Natural killer cell (primary cell): Measurements from ENCODE around the gene MAP6D1. TPM values are rescaled to one million over a fixed set of nuclear protein-coding genes. Genes with fewer than 3 reads are reported as not detected.

ENCODE experiments used
- ATAC-seq, 3 donors: fragments of 150-1000 bp in 2 of 3; fragments of 200-7000 bp in 1 of 3; cut with Tn5 transposase; 1 replicate in 1 of 3; 2 replicates in 2 of 3; pipeline ENCODE4 v1.10.0; 2021; ENCODE audit warnings: mild to moderate bottlenecking in 2 of 3, moderate library complexity in 2 of 3
- DNase-seq, 2 donors: peaks; one replicate each; pipeline versions ENCODE4 v3.0.0 to v3.0.0-alpha.2; 2013 to 2021; ENCODE audit warnings: mixed read lengths in 1 of 2
- H3K27ac ChIP-seq: one replicate; pipeline ENCODE4 v1.5.1; 2013; ENCODE audit warnings: mild to moderate bottlenecking, low read length
- H3K27me3 ChIP-seq: one replicate; pipeline ENCODE4 v1.6.1; 2013; ENCODE audit warnings: low read length; ENCODE audit not compliant: control insufficient read depth, insufficient read depth
- H3K36me3 ChIP-seq: one replicate; pipeline ENCODE4 v1.6.1; 2013; ENCODE audit warnings: low read length; ENCODE audit not compliant: control insufficient read depth, insufficient read depth
- H3K4me1 ChIP-seq: one replicate; pipeline ENCODE4 v1.6.1; 2013; ENCODE audit warnings: low read length; ENCODE audit not compliant: control insufficient read depth, insufficient read depth
- H3K4me3 ChIP-seq: one replicate; pipeline ENCODE4 v1.5.1; 2013; ENCODE audit warnings: low read length
- H3K9me3 ChIP-seq: one replicate; pipeline ENCODE4 v1.6.1; 2013; ENCODE audit warnings: low read length; ENCODE audit not compliant: control insufficient read depth, insufficient read depth
- H3K27ac Mint-ChIP-seq, 2 donors: one replicate each; pipeline ENCODE4 v1.8.0; 2022; ENCODE audit warnings: mild to moderate bottlenecking in 2 of 2, mixed read lengths in 2 of 2, moderate library complexity in 1 of 2
- H3K27me3 Mint-ChIP-seq, 2 donors: one replicate each; pipeline ENCODE4 v1.8.0; 2022; ENCODE audit warnings: low read depth in 2 of 2, mixed read lengths in 2 of 2
- H3K36me3 Mint-ChIP-seq: one replicate; pipeline ENCODE4 v1.8.0; 2022; ENCODE audit warnings: mixed read lengths
- H3K4me1 Mint-ChIP-seq, 2 donors: one replicate each; pipeline ENCODE4 v1.8.0; 2022; ENCODE audit warnings: mixed read lengths in 2 of 2
- H3K4me3 Mint-ChIP-seq: one replicate; pipeline ENCODE4 v1.8.0; 2022; ENCODE audit warnings: mild to moderate bottlenecking, moderate library complexity, mixed read lengths
- H3K9me3 Mint-ChIP-seq, 2 donors: one replicate each; pipeline ENCODE4 v1.8.0; 2022; ENCODE audit warnings: mixed read lengths in 2 of 2
- WGBS: methylation state at CpG from one replicate; pipeline ENCODE4 v1.1.7; 2013; ENCODE audit warnings: missing lambda C conversion rate; ENCODE audit not compliant: insufficient coverage; 5-methylcytosine and 5-hydroxymethylcytosine counted together
- intact Hi-C: fragments of 100-400 bp; cut with micrococcal nuclease; formaldehyde crosslinking; loops from one replicate; pipeline ENCODE4 v1.14.2; 2022
- total RNA-seq, 4 donors: library from RNA; stranded (reverse); fragments of 120-200 nt in 1 of 4; gene quantifications; one replicate each; pipeline versions ENCODE4 v1.2.3 to v1.2.4, GENCODE V29; 2013 to 2022
- TF ChIP-seq, protein P1 (sequence below): fragments of 200-600 bp; IDR thresholded peaks from one replicate; pipeline ENCODE4 v1.8.0; 2022; ENCODE audit warnings: antibody characterized with exemption

MAP6D1 gene
- total RNA-seq, 3 donors from 2014 or later (not counting 1 experiment from before 2014, with no cell fraction given): 0.70 to 2.4 TPM; not detected in 1

DNA sequence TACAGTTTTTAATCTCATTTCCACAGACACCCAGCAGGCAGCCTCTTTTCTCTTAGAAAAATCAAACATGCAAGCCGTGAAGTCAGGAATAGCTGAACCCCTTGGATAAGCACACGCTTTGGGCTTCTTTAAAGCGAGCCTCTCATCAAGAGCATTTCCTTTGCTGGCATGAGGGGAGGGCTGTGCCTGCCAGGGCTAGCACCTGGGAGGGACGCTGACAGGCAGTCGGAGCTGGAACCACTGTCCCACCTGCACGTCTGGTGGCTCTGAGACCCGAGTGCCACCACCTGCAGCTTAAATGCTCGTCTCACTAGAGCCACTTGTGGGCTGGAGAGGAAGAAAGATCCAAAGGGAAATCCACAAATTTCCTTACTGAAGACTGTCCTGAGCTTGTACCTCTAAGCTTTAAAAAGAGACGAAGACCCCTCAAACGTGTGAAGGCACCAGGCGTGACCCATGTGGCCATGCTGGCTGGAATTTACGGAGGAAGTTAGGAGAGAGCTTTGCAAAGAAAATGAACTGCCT is 9.4 kb downstream of the MAP6D1 start:
- no peak overlapping the region for H3K4me3 Mint-ChIP-seq
- TF ChIP-seq, protein P1, sequence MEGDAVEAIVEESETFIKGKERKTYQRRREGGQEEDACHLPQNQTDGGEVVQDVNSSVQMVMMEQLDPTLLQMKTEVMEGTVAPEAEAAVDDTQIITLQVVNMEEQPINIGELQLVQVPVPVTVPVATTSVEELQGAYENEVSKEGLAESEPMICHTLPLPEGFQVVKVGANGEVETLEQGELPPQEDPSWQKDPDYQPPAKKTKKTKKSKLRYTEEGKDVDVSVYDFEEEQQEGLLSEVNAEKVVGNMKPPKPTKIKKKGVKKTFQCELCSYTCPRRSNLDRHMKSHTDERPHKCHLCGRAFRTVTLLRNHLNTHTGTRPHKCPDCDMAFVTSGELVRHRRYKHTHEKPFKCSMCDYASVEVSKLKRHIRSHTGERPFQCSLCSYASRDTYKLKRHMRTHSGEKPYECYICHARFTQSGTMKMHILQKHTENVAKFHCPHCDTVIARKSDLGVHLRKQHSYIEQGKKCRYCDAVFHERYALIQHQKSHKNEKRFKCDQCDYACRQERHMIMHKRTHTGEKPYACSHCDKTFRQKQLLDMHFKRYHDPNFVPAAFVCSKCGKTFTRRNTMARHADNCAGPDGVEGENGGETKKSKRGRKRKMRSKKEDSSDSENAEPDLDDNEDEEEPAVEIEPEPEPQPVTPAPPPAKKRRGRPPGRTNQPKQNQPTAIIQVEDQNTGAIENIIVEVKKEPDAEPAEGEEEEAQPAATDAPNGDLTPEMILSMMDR: no peak
- H3K9me3 ChIP-seq: no peaks in the 10 kb centered on the region
- H3K27me3 Mint-ChIP-seq: no peaks in the 10 kb centered on the region
- no peak overlapping the region for H3K27ac ChIP-seq
- H3K4me1 ChIP-seq: peaks cover 14% of the 10 kb centered on the region
- 75% methylated on average over 12 of the region's 12 CpGs for WGBS
- no peak for ATAC-seq
- H3K4me3 ChIP-seq: no peak overlapping the region
- DNase-seq: no peak
- H3K27ac Mint-ChIP-seq: peak overlapping the region in 1 of 2 donors; percentile 50
- peaks cover 0 to 5% of the 10 kb centered on the region in 2 donors for H3K4me1 Mint-ChIP-seq
- H3K36me3 Mint-ChIP-seq: no peaks in the 10 kb centered on the region
- peaks cover under 1% of the 10 kb centered on the region for H3K36me3 ChIP-seq
- no peaks in the 10 kb centered on the region for H3K9me3 Mint-ChIP-seq
- intact Hi-C loops: no loop called here
- H3K27me3 ChIP-seq: no peaks in the 10 kb centered on the region

DNA sequence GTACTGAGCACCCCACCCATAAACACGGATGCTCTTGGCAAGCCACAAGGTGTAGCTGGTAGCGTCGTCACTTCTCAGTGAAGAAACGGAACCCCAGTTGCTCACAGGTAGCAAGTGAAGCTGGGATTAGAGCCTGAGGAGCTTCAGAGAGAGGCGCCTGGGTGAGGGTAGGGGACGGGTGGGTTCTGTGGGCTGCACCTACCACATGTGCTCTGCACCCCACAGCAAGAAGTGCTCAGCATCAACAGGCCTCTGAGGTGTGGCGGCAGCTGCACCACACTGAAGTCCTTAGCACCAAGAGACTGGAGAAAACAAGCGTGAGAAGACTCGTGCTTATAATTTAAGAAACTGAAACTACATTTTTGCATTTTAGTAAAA is 9.8 kb downstream of the MAP6D1 start:
- Histone ChIP-seq H3K36me3 (peaks cover 5% of the 10 kb centered on the region), H3K4me1 (peaks cover 14% of the 10 kb centered on the region), H3K4me3 (no peak overlapping the region), H3K9me3 (no peaks in the 10 kb centered on the region), H3K27me3 (no peaks in the 10 kb centered on the region), H3K27ac (no peak overlapping the region)
- H3K36me3 Mint-ChIP-seq: no peaks in the 10 kb centered on the region
- H3K4me3 Mint-ChIP-seq: no peak overlapping the region
- H3K9me3 Mint-ChIP-seq: no peaks in the 10 kb centered on the region
- intact Hi-C loops: no loop called here
- ATAC-seq (peak in 1 of 3 donors; percentile 50), DNase-seq (peak in 1 of 2 donors; percentile 42)
- peak overlapping the region in 1 of 2 donors; percentile 50 for H3K27ac Mint-ChIP-seq
- 58% methylated on average over 9 of the region's 9 CpGs for WGBS
- H3K4me1 Mint-ChIP-seq: peaks cover 0 to 5% of the 10 kb centered on the region in 2 donors
- H3K27me3 Mint-ChIP-seq: no peaks in the 10 kb centered on the region
- TF ChIP-seq, protein P1: no peak

DNA sequence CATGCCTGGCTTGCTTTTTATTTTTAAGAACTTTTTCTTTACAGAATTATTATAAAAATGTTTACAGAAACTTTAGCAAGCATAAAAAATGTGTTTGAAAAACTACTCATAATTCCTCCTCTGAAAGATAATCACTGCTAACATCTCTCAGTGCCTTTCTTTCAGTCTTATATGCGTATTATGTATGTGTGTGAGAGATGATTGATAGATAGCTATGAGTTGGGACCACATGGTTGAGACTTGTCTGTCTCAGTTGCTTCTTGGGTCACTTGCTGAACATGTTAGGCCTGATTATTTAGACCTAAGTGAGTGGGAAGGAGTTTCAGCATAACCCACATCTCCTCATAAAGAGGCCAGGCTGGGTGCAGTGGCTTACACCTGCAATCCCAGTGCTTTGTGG is 11.1 kb downstream of the MAP6D1 start:
- WGBS: 100% methylated on average over 1 of the region's 1 CpG
- peaks cover 11% of the 10 kb centered on the region for H3K36me3 ChIP-seq
- H3K27ac Mint-ChIP-seq: peak overlapping the region; percentile 6 to 72

More for the DNA sequence above, 11.1 kb downstream of the MAP6D1 start:
- DNase-seq: no peak
- TF ChIP-seq, protein P1: no peak
- Histone ChIP-seq H3K9me3 (no peaks in the 10 kb centered on the region), H3K4me1 (peaks cover 14% of the 10 kb centered on the region), H3K4me3 (no peak overlapping the region), H3K27me3 (no peaks in the 10 kb centered on the region), H3K27ac (no peak overlapping the region)
- Mint-ChIP-seq H3K4me3 (no peak overlapping the region), H3K9me3 (no peaks in the 10 kb centered on the region), H3K27me3 (no peaks in the 10 kb centered on the region), H3K4me1 (peaks cover 0 to 5% of the 10 kb centered on the region in 2 donors), H3K36me3 (no peaks in the 10 kb centered on the region)
- ATAC-seq: no peak
- intact Hi-C loops: no loop called here
